Activated T-cell treated with anti-CD3 and anti-CD28 coated beads for 4 hours (primary cell): ENCODE data around the gene ETV7.

Experiments
- DNase-seq: peaks from one replicate; pipeline ENCODE4 v3.0.0-alpha.2; 2020

The ETV7 gene

DNA sequence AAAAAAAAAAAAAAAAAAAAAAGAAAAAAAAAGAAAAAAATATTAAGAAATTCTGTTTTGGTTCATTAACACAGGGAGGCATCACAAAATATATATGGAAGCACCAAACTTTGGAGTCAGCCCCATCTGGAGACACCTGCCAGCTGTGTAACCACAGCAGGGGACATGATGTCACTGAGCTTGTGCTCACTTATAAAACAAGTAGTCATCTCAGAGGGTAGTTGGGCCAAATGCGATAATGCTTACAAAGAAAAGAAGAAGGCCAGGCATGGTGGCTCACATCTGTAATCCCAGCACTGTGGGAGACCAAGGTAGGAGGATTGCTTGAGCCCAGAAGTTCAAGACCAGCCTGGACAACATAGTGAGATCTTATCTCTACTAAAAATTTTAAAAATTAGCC lies 49.7 kb downstream of the ETV7 start:
- DNase-seq = no peak

- no peak for DNase-seq
Observed at GRCh38 chr6:36336779-36337241, 50.7 kb downstream of the ETV7 start, which contains the start of gene BNIP5. TSS of gene BNIP5 (minus strand) at chr6:36336888. CDS start at chr6:36330690, 6,198 bp downstream.

GRCh38 chr6:36336208-36336710 lies 51.2 kb downstream of the ETV7 start:
- DNase-seq = no peak

GRCh38 chr6:36335465-36336207 lies 51.8 kb downstream of the ETV7 start:
- DNase-seq = no peak

DNA sequence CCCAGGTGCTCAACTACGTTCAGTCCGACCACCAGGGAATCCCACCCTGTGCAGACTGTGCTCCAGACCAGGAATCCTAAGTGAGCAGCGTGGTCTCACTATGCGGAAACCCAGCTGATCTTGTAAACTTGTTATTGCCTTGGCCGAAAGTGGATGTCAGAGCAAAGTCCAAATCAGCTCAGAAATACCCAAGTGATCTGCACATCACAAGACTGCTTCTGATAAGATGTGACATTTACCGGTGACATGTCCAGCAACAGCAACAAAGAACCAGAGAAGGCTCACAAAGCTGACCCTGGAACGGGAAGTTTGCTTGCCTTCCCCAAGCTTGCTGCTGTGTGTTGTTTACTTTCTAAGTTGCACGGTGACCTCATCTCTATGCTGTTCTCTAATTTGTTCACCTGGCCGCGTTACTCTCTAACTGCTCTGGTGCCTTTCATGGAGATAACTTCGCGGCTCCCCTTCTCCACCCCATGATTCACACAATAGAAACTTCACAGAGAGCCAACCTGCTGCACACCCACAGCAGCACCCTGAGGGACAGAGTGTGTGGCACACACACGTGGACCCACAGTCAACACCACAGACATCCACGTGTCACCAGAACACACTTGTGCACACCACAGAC lies 52.5 kb downstream of the ETV7 start:
- no peak for DNase-seq

GRCh38 chr6:36333931-36334725 lies 53.3 kb downstream of the ETV7 start:
- DNase-seq = no peak

GRCh38 chr6:36333171-36333895 lies 54.1 kb downstream of the ETV7 start:
- no peak for DNase-seq

DNA sequence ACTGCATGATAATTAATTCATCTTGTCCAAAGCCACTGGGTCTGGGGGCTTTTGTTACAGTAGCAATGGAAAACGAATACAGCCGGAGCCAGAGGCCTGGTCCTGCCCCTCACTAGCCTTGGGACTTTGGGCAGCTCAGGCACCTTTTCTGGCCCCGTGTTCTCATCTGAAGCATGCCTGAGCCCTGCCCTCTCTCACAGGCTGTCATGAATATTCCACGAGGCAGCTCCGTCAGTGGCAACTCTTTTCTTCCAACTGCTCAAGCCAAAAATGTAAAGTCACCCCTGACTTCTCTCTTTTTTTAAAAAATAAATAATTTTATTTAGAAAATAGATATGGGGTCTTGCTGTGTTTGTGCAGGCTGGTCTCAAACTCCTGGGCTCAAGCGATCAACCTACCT lies 56.1 kb downstream of the ETV7 start:
- no peak for DNase-seq

GRCh38 chr6:36330366-36330765 lies 57.1 kb downstream of the ETV7 start:
- no peak for DNase-seq

- DNase-seq = no peak
Observed at GRCh38 chr6:36329798-36330291, 57.6 kb downstream of the ETV7 start.

GRCh38 chr6:36328600-36328999 lies 58.9 kb downstream of the ETV7 start:
- DNase-seq = no peak

DNA sequence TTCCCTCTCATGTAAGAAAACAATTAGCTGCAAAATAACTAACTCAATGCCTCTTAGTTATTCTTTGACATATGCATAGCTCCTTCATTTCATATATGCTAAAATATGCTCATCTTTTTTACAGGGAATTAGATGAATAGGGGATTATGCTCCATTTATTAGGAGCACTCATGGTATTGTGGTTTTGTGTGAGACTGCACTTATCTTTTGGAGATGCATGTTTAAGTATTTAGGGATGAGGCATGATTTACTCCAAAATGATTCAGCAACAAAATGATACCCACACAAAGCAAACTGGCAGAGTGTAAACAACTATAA lies 59.6 kb downstream of the ETV7 start:
- no peak for DNase-seq

DNA sequence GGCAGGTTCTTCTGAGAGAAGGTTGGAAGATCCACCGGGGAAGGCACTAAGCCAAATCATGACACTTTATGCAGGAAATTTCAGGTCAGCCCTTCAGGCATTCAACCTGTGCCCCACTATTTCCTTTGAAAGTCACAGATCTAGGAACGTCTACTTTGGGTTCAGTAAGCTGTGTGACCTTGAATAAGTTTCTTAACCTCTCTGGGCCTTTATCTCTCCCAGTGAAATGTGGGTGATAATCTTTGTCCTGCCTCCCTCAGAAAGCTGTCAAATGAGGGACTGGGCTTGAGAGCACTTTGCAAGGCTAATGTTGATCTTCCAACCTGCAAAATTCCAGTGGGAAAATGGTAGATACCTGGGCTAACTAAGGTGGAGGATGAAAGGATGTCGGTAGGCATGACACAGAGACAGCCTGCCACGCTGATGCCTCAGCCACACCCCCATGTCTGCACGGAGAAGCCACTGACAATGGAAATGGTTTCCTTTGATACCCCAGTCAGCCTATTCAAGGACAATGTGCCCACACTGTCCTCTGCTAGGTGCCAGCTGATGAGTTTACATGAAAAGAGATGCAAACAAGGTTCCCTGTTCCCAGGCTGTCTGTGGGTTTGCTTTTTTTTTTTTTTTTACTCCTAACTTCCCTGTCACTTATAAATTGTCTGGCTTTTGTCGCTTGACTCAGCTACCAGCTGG lies 60.1 kb downstream of the ETV7 start:
- no peak for DNase-seq

DNA sequence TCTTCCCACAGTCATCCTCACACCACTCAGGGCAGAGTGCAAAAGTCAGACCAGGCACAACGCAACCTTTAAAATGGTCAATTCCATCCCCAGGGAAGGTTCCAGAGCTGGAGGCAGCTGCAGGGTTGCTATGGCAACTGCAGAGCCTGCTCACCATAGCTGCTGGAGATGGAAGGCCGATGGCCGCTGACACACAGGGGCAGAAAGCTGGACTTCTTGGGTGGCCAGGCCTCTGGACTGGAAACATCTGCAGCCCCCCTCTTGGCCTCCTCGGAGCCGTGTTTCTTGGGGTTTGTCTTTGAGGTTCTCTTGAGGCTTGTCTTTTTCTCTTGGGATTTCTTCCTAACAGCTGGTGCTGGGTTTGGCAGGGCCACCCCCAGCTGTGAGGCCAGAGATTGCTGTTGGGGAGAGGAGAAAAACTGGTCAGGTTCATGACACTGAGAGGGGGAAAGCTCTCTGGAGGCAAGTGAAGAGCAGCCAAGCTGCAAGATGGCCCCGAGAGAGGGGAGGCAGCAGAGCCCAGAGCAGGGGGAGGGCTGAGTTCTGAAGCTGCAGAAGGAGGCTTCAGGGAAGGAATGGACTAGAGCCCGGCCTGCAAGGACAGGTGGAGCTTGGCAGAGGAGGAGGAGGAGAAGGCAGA lies 61.0 kb downstream of the ETV7 start:
- DNase-seq = no peak

- DNase-seq = no peak
Observed at GRCh38 chr6:36324715-36325114, 62.8 kb downstream of the ETV7 start.

- DNase-seq = no peak
Observed at GRCh38 chr6:36324191-36324590, 63.3 kb downstream of the ETV7 start.

DNA sequence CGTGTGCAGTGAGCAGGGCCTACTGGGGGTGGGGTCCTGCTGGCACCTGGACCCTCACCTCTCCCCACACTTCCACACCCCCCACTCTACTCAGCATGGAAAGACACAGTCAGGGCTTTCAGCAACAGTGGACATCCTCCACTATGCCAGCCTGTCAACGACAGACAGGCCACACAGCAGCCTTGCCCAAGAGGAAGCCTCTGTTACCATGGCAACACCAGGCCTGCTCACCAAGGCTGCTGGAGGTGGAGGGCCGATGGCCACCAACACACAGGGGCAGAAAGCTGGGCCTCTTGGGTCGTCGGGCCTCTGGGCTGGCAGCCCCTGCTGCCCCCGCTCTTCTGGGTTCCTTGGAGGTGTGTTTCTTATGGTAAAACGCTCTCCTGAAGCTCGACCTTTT lies 64.4 kb downstream of the ETV7 start:
- no peak for DNase-seq

- DNase-seq = no peak
Observed at GRCh38 chr6:36322591-36322990, 64.9 kb downstream of the ETV7 start.

DNA sequence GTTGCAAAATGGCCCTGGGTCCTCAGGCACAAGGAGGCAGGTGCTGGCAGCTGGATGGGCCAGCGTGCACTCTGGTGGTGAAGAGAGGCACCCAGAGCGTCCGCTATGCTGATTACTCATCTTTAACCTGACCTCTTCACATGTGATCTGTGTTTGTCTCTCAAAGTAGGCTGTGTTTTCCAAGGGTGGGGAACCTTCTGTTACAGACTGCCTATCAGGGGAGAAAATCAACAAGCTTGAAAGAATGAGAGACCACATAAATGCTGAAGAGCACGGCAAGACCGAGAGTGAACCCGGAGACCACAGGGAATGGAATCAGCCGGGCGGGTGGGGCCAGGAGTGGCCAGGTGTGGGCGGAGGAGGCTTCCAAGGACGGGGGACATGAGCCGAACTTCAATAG lies 67.0 kb downstream of the ETV7 start:
- DNase-seq = no peak

DNA sequence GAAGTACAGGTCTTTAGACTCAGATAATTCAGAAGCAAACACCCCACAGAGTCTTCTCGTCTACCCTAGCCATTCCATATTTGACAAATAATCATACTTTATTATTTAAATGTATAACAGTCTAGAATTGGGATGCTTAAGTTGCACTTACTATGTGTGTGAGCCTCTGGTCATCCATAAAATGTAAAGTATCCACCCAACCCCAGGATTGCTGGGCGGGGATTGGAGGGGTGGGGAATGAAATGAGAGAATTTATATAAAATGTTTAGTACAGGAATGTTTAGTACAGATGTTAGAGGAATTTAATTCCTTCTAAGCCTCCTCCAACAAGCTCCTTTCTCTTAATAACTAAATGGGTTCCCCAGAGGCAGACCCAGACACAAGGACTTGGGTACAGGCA lies 67.6 kb downstream of the ETV7 start:
- DNase-seq = no peak

- DNase-seq = no peak
Observed at GRCh38 chr6:36319436-36319762, 68.1 kb downstream of the ETV7 start.
